H9 (cell line): ENCODE measurements around the gene IFT122. TPM values are rescaled to one million over a fixed set of nuclear protein-coding genes. Genes with fewer than 3 reads are reported as not detected.
"Not testable (repeated sequence)": the region's sequence is repeated elsewhere in the genome, so short reads cannot be mapped to it uniquely, and the experiment has no call there.

Experiments used
- DNase-seq: peaks from one replicate; pipeline ENCODE4 v3.0.0-alpha.2; 2017
- H2AFZ ChIP-seq: one replicate; pipeline ENCODE4 v1.6.1; 2013; ENCODE audit warnings: mild to moderate bottlenecking, low read length, control low read depth, moderate library complexity
- H2AK5ac ChIP-seq: 2 replicates; pipeline ENCODE4 v1.6.1; 2013; ENCODE audit warnings: low read length, control low read depth, mixed read lengths; ENCODE audit not compliant: insufficient read length
- H2BK120ac ChIP-seq: one replicate; pipeline ENCODE4 v1.6.1; 2013; ENCODE audit warnings: low read depth, mild to moderate bottlenecking, low read length, control low read depth, inconsistent platforms; ENCODE audit not compliant: poor library complexity, severe bottlenecking
- H2BK12ac ChIP-seq: 2 replicates; pipeline ENCODE4 v1.6.1; 2013; ENCODE audit warnings: low read length, control low read depth, mixed read lengths, low read depth; ENCODE audit not compliant: insufficient read length
- H2BK15ac ChIP-seq: 2 replicates; pipeline ENCODE4 v1.6.1; 2013; ENCODE audit warnings: low read depth, low read length, control low read depth
- H2BK20ac ChIP-seq: one replicate; pipeline ENCODE4 v1.6.1; 2013; ENCODE audit warnings: low read depth, mild to moderate bottlenecking, low read length, control low read depth, inconsistent platforms; ENCODE audit not compliant: poor library complexity, severe bottlenecking
- H2BK5ac ChIP-seq: 2 replicates; pipeline ENCODE4 v1.6.1; 2013; ENCODE audit warnings: low read length, control low read depth, mixed read lengths; ENCODE audit not compliant: insufficient read length
- H3K14ac ChIP-seq: 2 replicates; pipeline ENCODE4 v1.6.1; 2013; ENCODE audit warnings: low read length, control low read depth; ENCODE audit not compliant: insufficient read depth
- H3K18ac ChIP-seq: 2 replicates; pipeline ENCODE4 v1.6.1; 2013; ENCODE audit warnings: low read depth, mild to moderate bottlenecking, mixed read lengths, low read length, control low read depth; ENCODE audit not compliant: insufficient read length
- H3K23ac ChIP-seq: 2 replicates; pipeline ENCODE4 v1.6.1; 2013; ENCODE audit warnings: low read length, control low read depth, mixed read lengths, low read depth; ENCODE audit not compliant: insufficient read length
- H3K23me2 ChIP-seq: 2 replicates; pipeline ENCODE4 v1.6.1; 2013; ENCODE audit warnings: low read depth, mild to moderate bottlenecking, mixed read lengths, low read length, control low read depth; ENCODE audit not compliant: insufficient read length, poor library complexity, severe bottlenecking
- H3K27ac ChIP-seq: 2 replicates; pipeline ENCODE4 v1.5.1; 2013; ENCODE audit warnings: low read length, control low read depth, mixed read lengths, low read depth; ENCODE audit not compliant: insufficient read length
- H3K27me3 ChIP-seq: 2 replicates; pipeline ENCODE4 v1.6.1; 2013; ENCODE audit warnings: low read length, control low read depth, inconsistent platforms; ENCODE audit not compliant: insufficient read depth
- H3K4ac ChIP-seq: 2 replicates; pipeline ENCODE4 v1.6.1; 2013; ENCODE audit warnings: low read depth, mild to moderate bottlenecking, control low read depth, inconsistent platforms, low read length, moderate library complexity
- H3K4me1 ChIP-seq: 2 replicates; pipeline ENCODE4 v1.6.1; 2013; ENCODE audit warnings: low read length, control low read depth, inconsistent platforms; ENCODE audit not compliant: insufficient read depth
- H3K4me2 ChIP-seq: 2 replicates; pipeline ENCODE4 v1.6.1; 2013; ENCODE audit warnings: low read length, control low read depth, mixed read lengths; ENCODE audit not compliant: insufficient read length, insufficient read depth
- H3K56ac ChIP-seq: 2 replicates; pipeline ENCODE4 v1.6.1; 2013; ENCODE audit warnings: low read depth, mild to moderate bottlenecking, mixed read lengths, low read length, control low read depth; ENCODE audit not compliant: insufficient read length
- H3K79me1 ChIP-seq: 2 replicates; pipeline ENCODE4 v1.6.1; 2013; ENCODE audit warnings: low read depth, mild to moderate bottlenecking, moderate library complexity, low read length, control low read depth, inconsistent platforms; ENCODE audit not compliant: insufficient read depth, poor library complexity, severe bottlenecking
- H3K79me2 ChIP-seq: 2 replicates; pipeline ENCODE4 v1.6.1; 2013; ENCODE audit warnings: low read length, control low read depth, inconsistent platforms; ENCODE audit not compliant: insufficient read depth
- H3K9ac ChIP-seq: 2 replicates; pipeline ENCODE4 v1.6.1; 2013; ENCODE audit warnings: low read length, control low read depth, mixed read lengths; ENCODE audit not compliant: insufficient read length; ENCODE audit errors: extremely low read depth
- H3K9me3 ChIP-seq: one replicate; pipeline ENCODE4 v1.6.1; 2013; ENCODE audit warnings: low read depth, low read length, inconsistent platforms; ENCODE audit not compliant: control insufficient read depth
- H3T11ph ChIP-seq: one replicate; pipeline ENCODE4 v1.6.1; 2013; ENCODE audit warnings: mild to moderate bottlenecking, low read length, control low read depth, inconsistent platforms
- H4K20me1 ChIP-seq: one replicate; pipeline ENCODE4 v1.6.1; 2013; ENCODE audit not compliant: control insufficient read depth, insufficient read length, insufficient read depth
- H4K5ac ChIP-seq: 2 replicates; pipeline ENCODE4 v1.6.1; 2013; ENCODE audit warnings: low read depth, mild to moderate bottlenecking, mixed read lengths, low read length, control low read depth; ENCODE audit not compliant: insufficient read length
- H4K8ac ChIP-seq: replicated peaks from 2 replicates; pipeline ENCODE4 v1.6.1; 2013; ENCODE audit warnings: low read length, control low read depth, mixed read lengths, low read depth; ENCODE audit not compliant: insufficient read length
- H4K91ac ChIP-seq: 2 replicates; pipeline ENCODE4 v1.6.1; 2013; ENCODE audit warnings: low read depth, mild to moderate bottlenecking, moderate library complexity, mixed read lengths, low read length, control low read depth; ENCODE audit not compliant: insufficient read length
- H3K27ac Mint-ChIP-seq, 3 experiments: 2 replicates in 2 of 3; 3 replicates in 1 of 3; pipeline ENCODE4 v1.8.0; 2020 to 2021; ENCODE audit warnings: mixed read lengths in 3 of 3, mild to moderate bottlenecking in 1 of 3, moderate library complexity in 1 of 3
- H3K27me3 Mint-ChIP-seq: 2 replicates; pipeline ENCODE4 v1.8.0; 2021; ENCODE audit warnings: low read depth, mild to moderate bottlenecking, moderate library complexity, mixed read lengths
- H3K36me3 Mint-ChIP-seq, 3 experiments: 2 replicates in 2 of 3; 3 replicates in 1 of 3; pipeline ENCODE4 v1.8.0; 2020 to 2021; ENCODE audit warnings: low read depth in 3 of 3, mixed read lengths in 3 of 3; ENCODE audit not compliant: insufficient read depth in 1 of 3
- H3K4me1 Mint-ChIP-seq, 2 experiments: 2 replicates each; pipeline ENCODE4 v1.8.0; 2020; ENCODE audit warnings: mixed read lengths in 2 of 2
- H3K4me3 Mint-ChIP-seq, 2 experiments: 2 replicates in 1 of 2; 3 replicates in 1 of 2; pipeline ENCODE4 v1.8.0; 2020 to 2021; ENCODE audit warnings: mild to moderate bottlenecking in 2 of 2, mixed read lengths in 2 of 2, moderate library complexity in 1 of 2
- H3K9me3 Mint-ChIP-seq, 2 experiments: 2 replicates in 1 of 2; 3 replicates in 1 of 2; pipeline ENCODE4 v1.8.0; 2020; ENCODE audit warnings: mild to moderate bottlenecking in 2 of 2, mixed read lengths in 2 of 2, moderate library complexity in 1 of 2
- WGBS: extraction: QIAGEN DNeasy Blood & Tissue Kit; methylation state at CpG from one replicate; pipeline ENCODE4 v1.1.7; 2013; ENCODE audit warnings: missing lambda C conversion rate, low lambda C conversion rate, mixed read lengths; ENCODE audit not compliant: insufficient read length; ENCODE audit errors: extremely low coverage; 5-methylcytosine and 5-hydroxymethylcytosine counted together
- total RNA-seq: library from RNA; stranded (reverse); gene quantifications from 2 replicates; pipeline ENCODE4 v1.2.1, GENCODE V29; 2021
- TF ChIP-seq, protein P1 (sequence below): fragments of 200-600 bp; sonication (generic); conservative IDR thresholded peaks from 3 replicates; pipeline ENCODE4 v1.8.0; 2021; ENCODE audit warnings: antibody characterized with exemption, mild to moderate bottlenecking

The IFT122 gene
- total RNA-seq, 1 experiment from 2014 or later = 19.3 TPM

DNA sequence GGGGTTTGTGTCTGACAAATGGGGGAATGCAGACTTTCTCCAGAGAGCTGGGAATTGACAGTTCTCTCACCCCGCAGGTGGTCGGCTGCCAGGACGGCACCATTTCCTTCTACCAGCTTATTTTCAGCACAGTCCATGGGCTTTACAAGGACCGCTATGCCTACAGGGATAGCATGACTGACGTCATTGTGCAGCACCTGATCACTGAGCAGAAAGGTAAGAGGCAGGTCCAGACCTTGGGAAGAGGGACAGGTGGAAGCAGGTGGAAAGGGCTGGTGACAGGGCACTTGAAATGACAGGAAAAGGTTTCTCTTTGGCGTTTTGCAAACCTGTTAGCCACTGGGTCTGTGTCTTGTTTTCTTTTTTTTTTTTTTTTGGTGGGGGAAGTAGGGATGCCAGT, 36.6 kb downstream of the IFT122 start:
- Histone ChIP-seq H4K5ac (no peak overlapping the region), H2BK5ac (no peak overlapping the region), H2BK12ac (no peak overlapping the region), H4K20me1 (no peaks in the 10 kb centered on the region), H2BK20ac (no peak overlapping the region), H3K14ac (no peak overlapping the region), H3K27me3 (no peaks in the 10 kb centered on the region), H2BK15ac (no peak overlapping the region), H3K4me2 (no peak overlapping the region), H3K79me1 (no peaks in the 10 kb centered on the region), H2AK5ac (no peak overlapping the region), H3K27ac (no peak overlapping the region), H2AFZ (no peak overlapping the region), H3T11ph (no peak overlapping the region), H2BK120ac (no peak overlapping the region), H3K9ac (no peak overlapping the region), H3K79me2 (no peaks in the 10 kb centered on the region), H3K9me3 (no peaks in the 10 kb centered on the region), H3K4me1 (no peaks in the 10 kb centered on the region), H3K23ac (no peak overlapping the region), H3K18ac (no peak overlapping the region), H4K8ac (no peak overlapping the region), H3K4ac (no peak overlapping the region), H3K23me2 (no peaks in the 10 kb centered on the region), H3K56ac (peak overlapping the region; percentile 10), H4K91ac (no peak overlapping the region)
- no CpG with 5 or more reads among the region's 6 CpGs for WGBS
- Mint-ChIP-seq H3K36me3 (peaks cover 8 to 41% (median 35%) of the 10 kb centered on the region in 3 experiments), H3K4me3 (no peak overlapping the region), H3K27me3 (no peaks in the 10 kb centered on the region), H3K4me1 (0 out of 4 replicates have a peak, but pooled peaks cover 0 to 3% of the 10 kb centered on the region in 2 experiments), H3K9me3 (no peaks in the 10 kb centered on the region), H3K27ac (no peak overlapping the region; a peak in 2 of 7 replicates)
- TF ChIP-seq, protein P1, sequence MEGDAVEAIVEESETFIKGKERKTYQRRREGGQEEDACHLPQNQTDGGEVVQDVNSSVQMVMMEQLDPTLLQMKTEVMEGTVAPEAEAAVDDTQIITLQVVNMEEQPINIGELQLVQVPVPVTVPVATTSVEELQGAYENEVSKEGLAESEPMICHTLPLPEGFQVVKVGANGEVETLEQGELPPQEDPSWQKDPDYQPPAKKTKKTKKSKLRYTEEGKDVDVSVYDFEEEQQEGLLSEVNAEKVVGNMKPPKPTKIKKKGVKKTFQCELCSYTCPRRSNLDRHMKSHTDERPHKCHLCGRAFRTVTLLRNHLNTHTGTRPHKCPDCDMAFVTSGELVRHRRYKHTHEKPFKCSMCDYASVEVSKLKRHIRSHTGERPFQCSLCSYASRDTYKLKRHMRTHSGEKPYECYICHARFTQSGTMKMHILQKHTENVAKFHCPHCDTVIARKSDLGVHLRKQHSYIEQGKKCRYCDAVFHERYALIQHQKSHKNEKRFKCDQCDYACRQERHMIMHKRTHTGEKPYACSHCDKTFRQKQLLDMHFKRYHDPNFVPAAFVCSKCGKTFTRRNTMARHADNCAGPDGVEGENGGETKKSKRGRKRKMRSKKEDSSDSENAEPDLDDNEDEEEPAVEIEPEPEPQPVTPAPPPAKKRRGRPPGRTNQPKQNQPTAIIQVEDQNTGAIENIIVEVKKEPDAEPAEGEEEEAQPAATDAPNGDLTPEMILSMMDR = no peak
- DNase-seq = no peak

DNA sequence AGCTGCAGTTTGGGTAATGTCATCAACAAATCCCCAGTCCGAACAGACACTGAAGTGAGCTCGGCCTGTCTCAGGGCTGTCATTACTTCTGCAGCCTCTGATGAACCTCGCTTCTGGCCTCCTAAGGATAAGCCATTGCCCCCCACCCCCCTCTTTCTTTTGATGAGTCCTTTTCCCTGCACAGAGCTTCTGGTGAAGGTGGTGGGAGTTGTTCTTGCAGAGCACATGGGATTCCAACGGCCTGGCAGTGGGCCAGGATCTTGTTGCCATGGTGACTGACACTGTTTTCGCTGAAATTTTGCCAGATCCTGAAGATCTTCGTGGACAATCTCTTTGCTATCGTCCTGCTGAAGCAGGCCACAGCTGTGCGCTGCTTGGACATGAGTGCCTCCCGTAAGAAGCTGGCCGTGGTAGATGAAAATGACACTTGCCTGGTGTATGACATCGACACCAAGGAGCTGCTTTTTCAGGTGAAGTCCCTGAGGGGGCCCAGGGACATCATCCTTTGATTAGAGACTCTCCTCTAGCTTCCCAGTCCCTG, 41.3 kb downstream of the IFT122 start:
- H4K20me1 ChIP-seq, H2BK5ac ChIP-seq, H3K14ac ChIP-seq, H3K27me3 Mint-ChIP-seq, DNase-seq, H2AFZ ChIP-seq, H3K9ac ChIP-seq, H3K79me2 ChIP-seq, H3T11ph ChIP-seq, H4K5ac ChIP-seq, H3K4ac ChIP-seq, H2BK15ac ChIP-seq, H4K91ac ChIP-seq, H4K8ac ChIP-seq, H3K4me3 Mint-ChIP-seq, H3K23me2 ChIP-seq, H3K4me2 ChIP-seq, H3K79me1 ChIP-seq, H3K56ac ChIP-seq, H3K9me3 Mint-ChIP-seq, H2BK20ac ChIP-seq, H3K4me1 ChIP-seq, H2BK120ac ChIP-seq, H2AK5ac ChIP-seq, H3K27ac ChIP-seq, H2BK12ac ChIP-seq, H3K18ac ChIP-seq, H3K23ac ChIP-seq, H3K27me3 ChIP-seq, H3K9me3 ChIP-seq, H3K27ac Mint-ChIP-seq: not testable (repeated sequence)
- no CpG with 5 or more reads among the region's 11 CpGs for WGBS
- Mint-ChIP-seq H3K36me3 (peaks cover 8 to 54% (median 40%) of the 10 kb centered on the region in 3 experiments), H3K4me1 (peaks cover 30 to 36% of the 10 kb centered on the region in 2 experiments)
